Fibroblast of lung (primary cell): Measurements from ENCODE around the gene KLHL2. TPM values are rescaled to one million over a fixed set of nuclear protein-coding genes. Genes with fewer than 3 reads are reported as not detected.
A peak's percentile ranks its signal among the peaks of the same experiment; 100 is the strongest.
"Not testable (repeated sequence)": the region's sequence is repeated elsewhere in the genome, so short reads cannot be mapped to it uniquely, and the experiment has no call there.

Source experiments
- DNase-seq, 2 donors: peaks; one replicate each; pipeline versions ENCODE4 v3.0.0 to v3.0.0-alpha.2; 2010; ENCODE audit warnings: low read depth in 2 of 2
- H2AFZ ChIP-seq: 2 replicates; pipeline ENCODE4 v1.5.1; 2012; ENCODE audit warnings: low read length, control low read depth, inconsistent platforms
- H3K27ac ChIP-seq: 2 replicates; pipeline ENCODE4 v1.5.1; 2011; ENCODE audit warnings: low read length, control low read depth; ENCODE audit not compliant: insufficient read depth
- H3K27me3 ChIP-seq: 2 replicates; pipeline ENCODE4 v1.5.1; 2011; ENCODE audit warnings: mild to moderate bottlenecking, low read length; ENCODE audit not compliant: control insufficient read depth, insufficient read depth
- H3K36me3 ChIP-seq: 2 replicates; pipeline ENCODE4 v1.5.1; 2011; ENCODE audit warnings: low read length; ENCODE audit not compliant: control insufficient read depth, insufficient read depth
- H3K4me1 ChIP-seq: 2 replicates; pipeline ENCODE4 v1.5.1; 2011; ENCODE audit warnings: low read length; ENCODE audit not compliant: control insufficient read depth, insufficient read depth; ENCODE audit errors: extremely low read depth
- H3K4me2 ChIP-seq: 2 replicates; pipeline ENCODE4 v1.5.1; 2011; ENCODE audit warnings: low read length, control low read depth; ENCODE audit not compliant: insufficient read depth; ENCODE audit errors: extremely low read depth
- H3K4me3 ChIP-seq, 4 experiments: fragments of 200-600 bp in 1 of 4; sonication (generic) in 1 of 4; replicated peaks in 1 of 4; 2 replicates each; pipeline ENCODE4 v1.5.1; 2011 to 2016; ENCODE audit warnings: low read length in 4 of 4, low read depth in 3 of 4, mild to moderate bottlenecking in 3 of 4, control low read depth in 2 of 4, inconsistent platforms in 1 of 4, mixed read lengths in 1 of 4; ENCODE audit not compliant: insufficient read depth in 1 of 4; ENCODE audit errors: control extremely low read depth in 1 of 4
- H3K79me2 ChIP-seq: 2 replicates; pipeline ENCODE4 v1.5.1; 2012; ENCODE audit warnings: mild to moderate bottlenecking, low read length, inconsistent platforms; ENCODE audit not compliant: control insufficient read depth, insufficient read depth
- H3K9ac ChIP-seq: 2 replicates; pipeline ENCODE4 v1.5.1; 2011; ENCODE audit warnings: mild to moderate bottlenecking, low read length, control low read depth; ENCODE audit not compliant: insufficient read depth
- H3K9me3 ChIP-seq: 2 replicates; pipeline ENCODE4 v1.5.1; 2012; ENCODE audit warnings: low read depth, low read length; ENCODE audit not compliant: control insufficient read depth, insufficient read depth
- H4K20me1 ChIP-seq: 2 replicates; pipeline ENCODE4 v1.5.1; 2011; ENCODE audit warnings: low read length; ENCODE audit not compliant: control insufficient read depth, insufficient read depth; ENCODE audit errors: extremely low read depth
- CTCF ChIP-seq, 2 donors: IDR thresholded peaks in 1 of 2; conservative IDR thresholded peaks in 1 of 2; 1 replicate in 1 of 2; 2 replicates in 1 of 2; pipeline ENCODE4 v1.5.1; 2011 to 2012; ENCODE audit warnings: low read length in 2 of 2, control low read depth in 1 of 2, inconsistent platforms in 1 of 2, low read depth in 1 of 2, mild to moderate bottlenecking in 1 of 2
- EZH2 ChIP-seq: IDR thresholded peaks from 2 replicates; pipeline ENCODE4 v1.5.1; 2012; ENCODE audit warnings: low read length, control low read depth, mild to moderate bottlenecking; ENCODE audit errors: missing control alignments
- polyA plus RNA-seq, 2 donors: library from polyadenylated mRNA; depleted of rRNA in 1 of 2; stranded (reverse) in 1 of 2; unstranded in 1 of 2; fragments of >200 nt; gene quantifications; 2 replicates each; pipeline ENCODE4 v1.2.1, GENCODE V29; 2011 to 2012; ENCODE audit warnings: missing spikeins in 1 of 2
- total RNA-seq: library from RNA; depleted of rRNA; stranded (reverse); fragments of >200 nt; gene quantifications from 2 replicates; pipeline ENCODE4 v1.2.1, GENCODE V29; 2014

The KLHL2 gene
- total and polyA plus RNA-seq, 2 donors (not counting 1 experiment from before 2014, with no cell fraction given), result 14.5 to 26.1 TPM

DNA sequence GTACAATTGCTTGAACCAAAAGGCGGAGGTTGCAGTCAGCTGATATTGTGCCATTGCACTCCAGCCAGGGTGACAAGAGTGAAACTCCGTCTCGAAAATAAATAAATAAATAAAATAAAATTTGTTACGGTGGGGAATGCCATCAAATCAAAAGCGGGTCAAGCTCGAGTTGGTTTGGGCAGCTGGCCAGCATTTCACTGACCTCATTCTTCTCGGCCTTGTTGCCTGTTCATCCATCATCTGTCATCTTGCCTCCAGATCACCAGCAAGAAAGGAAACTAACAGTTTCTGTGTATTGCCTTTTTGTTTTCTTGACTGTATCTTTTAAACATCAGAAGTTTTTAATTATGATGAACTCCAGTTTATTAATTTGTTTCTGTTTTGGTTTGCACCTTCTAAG, 31.5 kb upstream of the KLHL2 start:
- H3K4me2 ChIP-seq, result no peak overlapping the region
- DNase-seq, result peak in 1 of 2 donors; percentile 55
- H4K20me1 ChIP-seq, result no peaks in the 10 kb centered on the region
- no peak overlapping the region for H3K27ac ChIP-seq
- H3K4me3 ChIP-seq, result no peak overlapping the region
- TF ChIP-seq EZH2, result no peak
- TF ChIP-seq CTCF (conservative IDR thresholded peaks at IDR 0.05 in 1 of 2, IDR thresholded peaks at IDR 0.05 in 1 of 2; ENCODE audit: low read depth in 1 of 2, low read length in 2 of 2), result no peak
- H3K4me1 ChIP-seq, result no peaks in the 10 kb centered on the region
- no peak overlapping the region for H3K9ac ChIP-seq
- no peaks in the 10 kb centered on the region for H3K36me3 ChIP-seq
- H3K79me2 ChIP-seq, result no peaks in the 10 kb centered on the region
- H3K27me3 ChIP-seq, result no peaks in the 10 kb centered on the region
- H2AFZ ChIP-seq, result no peak overlapping the region
- H3K9me3 ChIP-seq, result no peaks in the 10 kb centered on the region

GRCh38 chr4:165177725-165178666, 29.4 kb upstream of the KLHL2 start:
- Histone ChIP-seq H4K20me1 (no peaks in the 10 kb centered on the region), H3K27ac (no peak overlapping the region), H3K4me1 (no peaks in the 10 kb centered on the region), H3K4me2 (no peak overlapping the region), H2AFZ (no peak overlapping the region), H3K79me2 (no peaks in the 10 kb centered on the region), H3K9ac (no peak overlapping the region), H3K4me3 (no peak overlapping the region), H3K9me3 (no peaks in the 10 kb centered on the region), H3K27me3 (no peaks in the 10 kb centered on the region), H3K36me3 (no peaks in the 10 kb centered on the region)
- DNase-seq, result no peak
- TF ChIP-seq EZH2, result no peak
- TF ChIP-seq CTCF (conservative IDR thresholded peaks at IDR 0.05 in 1 of 2, IDR thresholded peaks at IDR 0.05 in 1 of 2; ENCODE audit: low read depth in 1 of 2, low read length in 2 of 2), result no peak

DNA sequence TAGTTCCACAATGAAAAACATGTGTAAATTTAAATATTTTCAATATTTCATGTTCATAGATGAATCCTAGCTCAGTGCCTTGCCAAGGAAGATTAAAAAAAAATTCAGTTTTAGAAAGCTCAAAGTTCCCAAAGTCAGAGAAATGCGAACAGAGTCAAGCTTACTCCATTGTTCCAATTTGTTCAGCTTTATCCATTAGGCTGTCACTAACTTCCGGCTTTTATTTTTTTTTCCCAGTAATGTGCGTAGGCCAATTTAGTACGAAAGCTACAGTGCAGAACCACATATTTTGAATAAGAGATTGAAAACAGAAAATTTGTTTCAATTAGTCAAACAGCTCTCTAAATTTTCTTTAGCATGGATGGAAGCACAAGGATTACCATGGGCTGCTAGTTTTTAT, 23.1 kb upstream of the KLHL2 start:
- Histone ChIP-seq H3K27me3 (no peaks in the 10 kb centered on the region), H4K20me1 (no peaks in the 10 kb centered on the region), H3K27ac (no peak overlapping the region), H3K4me2 (no peak overlapping the region), H3K79me2 (no peaks in the 10 kb centered on the region), H3K9ac (no peak overlapping the region), H3K9me3 (no peaks in the 10 kb centered on the region), H3K36me3 (no peaks in the 10 kb centered on the region), H2AFZ (no peak overlapping the region), H3K4me1 (no peaks in the 10 kb centered on the region), H3K4me3 (no peak overlapping the region)
- no peak for TF ChIP-seq EZH2
- TF ChIP-seq CTCF (conservative IDR thresholded peaks at IDR 0.05 in 1 of 2, IDR thresholded peaks at IDR 0.05 in 1 of 2; ENCODE audit: low read depth in 1 of 2, low read length in 2 of 2), result no peak
- no peak for DNase-seq

DNA sequence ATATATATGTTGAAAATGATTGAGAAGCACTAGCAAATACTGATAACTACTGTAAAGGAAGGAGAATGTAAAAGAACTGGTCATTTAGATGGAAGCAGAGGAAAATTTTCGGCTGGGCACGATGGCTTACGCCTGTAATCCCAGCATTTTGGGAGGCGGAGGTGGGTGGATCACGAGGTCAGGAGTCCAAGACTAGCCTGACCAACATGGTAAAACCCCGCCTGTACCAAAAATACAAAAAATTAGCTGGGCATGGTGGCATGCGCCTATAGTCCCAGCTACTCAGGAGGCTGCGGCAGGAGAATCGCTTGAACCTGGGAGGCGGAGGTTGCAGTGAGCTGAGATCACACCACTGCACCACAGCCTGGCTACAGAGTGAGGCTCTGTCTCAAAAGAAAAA, 22.4 kb upstream of the KLHL2 start:
- not testable (repeated sequence) for H3K9me3 ChIP-seq, H3K36me3 ChIP-seq, H3K9ac ChIP-seq, H2AFZ ChIP-seq, H3K27ac ChIP-seq, H3K79me2 ChIP-seq, H4K20me1 ChIP-seq, H3K4me3 ChIP-seq, H3K4me1 ChIP-seq, DNase-seq, H3K4me2 ChIP-seq, H3K27me3 ChIP-seq
